Suprapubic skin (tissue), 4 donors: Measurements from ENCODE around the gene CARD10.

ENCODE experiments used
- CTCF ChIP-seq, 2 donors: fragments of 200-600 bp in 1 of 2; fragments of 450-650 bp in 1 of 2; sonication (generic) in 1 of 2; IDR thresholded peaks; one replicate each; pipeline ENCODE4 v1.5.1; 2016 to 2019; ENCODE audit warnings: antibody characterized with exemption in 2 of 2, mild to moderate bottlenecking in 1 of 2, moderate library complexity in 1 of 2
- EP300 ChIP-seq: sonication (generic); formaldehyde crosslinking; IDR thresholded peaks from one replicate; pipeline ENCODE4 v1.6.1; 2017; ENCODE audit warnings: antibody characterized with exemption
- POLR2A ChIP-seq, 2 donors: fragments of 450-650 bp; IDR thresholded peaks; one replicate each; pipeline ENCODE4 v1.6.1; 2017; ENCODE audit warnings: antibody characterized with exemption in 2 of 2, mild to moderate bottlenecking in 2 of 2, moderate library complexity in 2 of 2
- POLR2AphosphoS5 ChIP-seq, 3 donors: sonication (generic); formaldehyde crosslinking; IDR thresholded peaks; one replicate each; pipeline ENCODE4 v1.6.1; 2017; ENCODE audit warnings: antibody characterized with exemption in 3 of 3

GRCh38 chr22:37529652-37530345 is 10.6 kb upstream of the CARD10 start:
- TF ChIP-seq POLR2A (IDR thresholded peaks at IDR 0.05) (no peak), CTCF (IDR thresholded peaks at IDR 0.05) (no peak), POLR2AphosphoS5 (IDR thresholded peaks at IDR 0.05) (no peak), EP300 (no peak)
